Activated CD8-positive, alpha-beta T cell treated with anti-CD3 and anti-CD28 coated beads, Interleukin-2, amount 10 ng/mL, durations not matched to agents 7 days and 5 days (primary cell): ENCODE measurements around the gene TPBG. TPM values are rescaled to one million over a fixed set of nuclear protein-coding genes. Genes with fewer than 3 reads are reported as not detected.

Experiments used
- ATAC-seq: fragments of 150-1000 bp; cut with Tn5 transposase; one replicate; pipeline ENCODE4 v1.10.0; 2021; ENCODE audit warnings: moderate library complexity
- CTCF ChIA-PET: fragments of 350-600 bp; sonication (Branson Sonifier 250); formaldehyde crosslinking; loops from one replicate; lab custom pipeline; 2021; ENCODE audit warnings: antibody characterized with exemption; lab: Charles Lee
- POLR2A ChIA-PET: fragments of 350-600 bp; sonication (Branson Sonifier 250); formaldehyde crosslinking; loops from one replicate; lab custom pipeline; 2021; ENCODE audit warnings: antibody characterized with exemption; lab: Charles Lee
- DNase-seq: peaks from one replicate; pipeline ENCODE4 v3.0.0-alpha.2; 2020
- H3K27ac Mint-ChIP-seq: one replicate; pipeline ENCODE4 v1.8.0; 2021; ENCODE audit warnings: mild to moderate bottlenecking, mixed read lengths
- H3K27me3 Mint-ChIP-seq: one replicate; pipeline ENCODE4 v1.8.0; 2021; ENCODE audit warnings: low read depth, mixed read lengths
- H3K36me3 Mint-ChIP-seq: one replicate; pipeline ENCODE4 v1.8.0; 2021; ENCODE audit warnings: low read depth, mixed read lengths
- H3K4me1 Mint-ChIP-seq: one replicate; pipeline ENCODE4 v1.8.0; 2021; ENCODE audit warnings: low read depth, mixed read lengths
- H3K4me3 Mint-ChIP-seq: one replicate; pipeline ENCODE4 v1.8.0; 2021; ENCODE audit warnings: mild to moderate bottlenecking, mixed read lengths
- H3K9me3 Mint-ChIP-seq: one replicate; pipeline ENCODE4 v1.8.0; 2022; ENCODE audit warnings: mixed read lengths; ENCODE audit not compliant: insufficient read depth
- total RNA-seq, 2 experiments: library from RNA; stranded (reverse); gene quantifications; one replicate each; pipeline ENCODE4 v1.2.3, GENCODE V29; 2021

The TPBG gene
- total RNA-seq, 2 experiments from 2014 or later: not detected

GRCh38 chr6:82362144-82362543 is 1.5 kb upstream of the TPBG start:
- Mint-ChIP-seq H3K27ac (no peak overlapping the region), H3K36me3 (no peaks in the 10 kb centered on the region), H3K4me3 (no peak overlapping the region), H3K4me1 (peaks cover 21% of the 10 kb centered on the region), H3K27me3 (peaks cover 53% of the 10 kb centered on the region), H3K9me3 (no peaks in the 10 kb centered on the region)
- ChIA-PET POLR2A (interaction anchor here (0.6 kb wide), 1 partner anchor 332 kb away, joined by 5 read pairs; no protein-coding TSS in a partner anchor), CTCF (interaction anchor here (1.9 kb wide), 1 partner anchor 704 kb away, joined by 6 read pairs; the partner anchor contains the start of gene UBE3D)
- ATAC-seq (no peak), DNase-seq (no peak)

- Mint-ChIP-seq H3K27me3 (peaks cover 48% of the 10 kb centered on the region), H3K4me1 (peaks cover 21% of the 10 kb centered on the region), H3K27ac (no peak overlapping the region), H3K36me3 (no peaks in the 10 kb centered on the region), H3K4me3 (no peak overlapping the region), H3K9me3 (no peaks in the 10 kb centered on the region)
- CTCF ChIA-PET: interaction anchor here (0.7 to 1.9 kb wide), 2 partner anchors 92 to 703 kb away, joined by 3 to 6 read pairs; partner anchors contain the start of gene UBE3D
- DNase-seq: no peak
- POLR2A ChIA-PET: interaction anchor here (0.6 kb wide), 1 partner anchor 331 kb away, joined by 5 read pairs; no protein-coding TSS in a partner anchor
- no peak for ATAC-seq
Measured at GRCh38 chr6:82362878-82363427, 664 bp upstream of the TPBG start.

GRCh38 chr6:82364087-82365015 is 734 bp downstream of the TPBG start:
- H3K36me3 Mint-ChIP-seq: no peaks in the 10 kb centered on the region
- ChIA-PET POLR2A (no interaction called here), CTCF (no interaction called here)
- no peaks in the 10 kb centered on the region for H3K9me3 Mint-ChIP-seq
- peak overlapping the region; percentile 63 for H3K4me3 Mint-ChIP-seq
- H3K27me3 Mint-ChIP-seq: peaks cover 50% of the 10 kb centered on the region
- peaks cover 21% of the 10 kb centered on the region for H3K4me1 Mint-ChIP-seq
- DNase-seq: peak; percentile 21
- H3K27ac Mint-ChIP-seq: no peak overlapping the region
- ATAC-seq: peak; percentile 62

GRCh38 chr6:82365016-82365795 is 1.6 kb downstream of the TPBG start:
- CTCF ChIA-PET: no interaction called here
- H3K27me3 Mint-ChIP-seq: peaks cover 50% of the 10 kb centered on the region

GRCh38 chr6:82367704-82368103 is 4.1 kb downstream of the TPBG start:
- peaks cover 21% of the 10 kb centered on the region for H3K4me1 Mint-ChIP-seq
- H3K4me3 Mint-ChIP-seq: no peak overlapping the region
- CTCF ChIA-PET: no interaction called here
- no peak for DNase-seq
- no peaks in the 10 kb centered on the region for H3K9me3 Mint-ChIP-seq
- no peak for ATAC-seq
- no peaks in the 10 kb centered on the region for H3K36me3 Mint-ChIP-seq
- POLR2A ChIA-PET: no interaction called here
- H3K27me3 Mint-ChIP-seq: peaks cover 37% of the 10 kb centered on the region
- H3K27ac Mint-ChIP-seq: no peak overlapping the region

More at GRCh38 chr6:82365016-82365795, 1.6 kb downstream of the TPBG start:
- Mint-ChIP-seq H3K9me3 (no peaks in the 10 kb centered on the region), H3K4me3 (peak overlapping the region; percentile 55), H3K36me3 (no peaks in the 10 kb centered on the region), H3K27ac (no peak overlapping the region), H3K4me1 (peaks cover 21% of the 10 kb centered on the region)
- peak; percentile 19 for ATAC-seq
- peak; percentile 20 for DNase-seq
- POLR2A ChIA-PET: no interaction called here

GRCh38 chr6:82370788-82371187 is 7.2 kb downstream of the TPBG start:
- H3K27ac Mint-ChIP-seq: no peak overlapping the region
- ATAC-seq: no peak
- DNase-seq: no peak
- H3K4me1 Mint-ChIP-seq: no peaks in the 10 kb centered on the region
- CTCF ChIA-PET: no interaction called here
- no peaks in the 10 kb centered on the region for H3K9me3 Mint-ChIP-seq
- POLR2A ChIA-PET: no interaction called here
- H3K4me3 Mint-ChIP-seq: no peak overlapping the region
- peaks cover 13% of the 10 kb centered on the region for H3K27me3 Mint-ChIP-seq
- no peaks in the 10 kb centered on the region for H3K36me3 Mint-ChIP-seq

- DNase-seq: no peak
- ChIA-PET CTCF (no interaction called here), POLR2A (no interaction called here)
- Mint-ChIP-seq H3K27me3 (peaks cover 7% of the 10 kb centered on the region), H3K4me3 (no peak overlapping the region), H3K4me1 (no peaks in the 10 kb centered on the region), H3K36me3 (no peaks in the 10 kb centered on the region), H3K27ac (no peak overlapping the region), H3K9me3 (no peaks in the 10 kb centered on the region)
- ATAC-seq: no peak
Measured at GRCh38 chr6:82371799-82372546, 8.4 kb downstream of the TPBG start.

GRCh38 chr6:82372656-82373055 is 9.0 kb downstream of the TPBG start:
- no peak for DNase-seq
- ChIA-PET POLR2A (no interaction called here), CTCF (no interaction called here)
- Mint-ChIP-seq H3K9me3 (no peaks in the 10 kb centered on the region), H3K27ac (no peak overlapping the region), H3K36me3 (no peaks in the 10 kb centered on the region), H3K4me3 (no peak overlapping the region), H3K27me3 (peaks cover 7% of the 10 kb centered on the region), H3K4me1 (no peaks in the 10 kb centered on the region)
- no peak for ATAC-seq

GRCh38 chr6:82374516-82374915 is 10.9 kb downstream of the TPBG start:
- H3K4me3 Mint-ChIP-seq: no peak overlapping the region
- H3K36me3 Mint-ChIP-seq: no peaks in the 10 kb centered on the region
- no peak for ATAC-seq
- no peak overlapping the region for H3K27ac Mint-ChIP-seq
- CTCF ChIA-PET: no interaction called here
- H3K9me3 Mint-ChIP-seq: no peaks in the 10 kb centered on the region
- DNase-seq: no peak
- no peaks in the 10 kb centered on the region for H3K4me1 Mint-ChIP-seq
- POLR2A ChIA-PET: no interaction called here
- H3K27me3 Mint-ChIP-seq: peaks cover 5% of the 10 kb centered on the region

- Mint-ChIP-seq H3K4me3 (no peak overlapping the region), H3K27ac (no peak overlapping the region), H3K36me3 (no peaks in the 10 kb centered on the region), H3K9me3 (no peaks in the 10 kb centered on the region), H3K4me1 (no peaks in the 10 kb centered on the region), H3K27me3 (no peaks in the 10 kb centered on the region)
- CTCF ChIA-PET: no interaction called here
- DNase-seq: no peak
- POLR2A ChIA-PET: no interaction called here
- no peak for ATAC-seq
Measured at GRCh38 chr6:82376636-82377035, 13.0 kb downstream of the TPBG start.

- Mint-ChIP-seq H3K4me3 (no peak overlapping the region), H3K4me1 (no peaks in the 10 kb centered on the region), H3K9me3 (no peaks in the 10 kb centered on the region), H3K27ac (no peak overlapping the region), H3K36me3 (no peaks in the 10 kb centered on the region), H3K27me3 (no peaks in the 10 kb centered on the region)
- ATAC-seq (no peak), DNase-seq (no peak)
- CTCF ChIA-PET: no interaction called here
- POLR2A ChIA-PET: no interaction called here
Measured at GRCh38 chr6:82380566-82381185, 17.1 kb downstream of the TPBG start.
